ENCODE results near the gene CASS4. TPM values are rescaled to one million over a fixed set of nuclear protein-coding genes. Genes with fewer than 3 reads are reported as not detected.

Gene CASS4
- total RNA-seq, result 1 to 10 TPM in 3 of 4 donors, not detected in 1; 1.1 to 1.4 (median 1.1) TPM

- Histone ChIP-seq H3K36me3 (peaks cover 0 to 11% (median 5%) of the 10 kb centered on the region in 4 donors), H3K27ac (peak within 1 kb of the TSS; percentile 49 to 56 (median 56)), H3K4me1 (peaks cover 0 to 12% (median 0%) of the 10 kb centered on the region in 4 donors), H3K4me3 (peak within 1 kb of the TSS in 2 of 4 donors; percentile 4 to 8), H3K9me3 (no peaks in the 10 kb centered on the region), H3K27me3 (no peaks in the 10 kb centered on the region)
- 56% methylated on average over 4 to 10 of the region's 10 CpGs for WGBS, 2 donors (ENCODE audit: low coverage in 1 of 2)
- DNase-seq, result no peak
- in situ Hi-C loops (cut with MboI; ENCODE audit: low pct_ligation_motif_present in 1 of 4, low pct_unique_long_range_greater_than_20kb in 1 of 4, low sequenced_read_pairs in 3 of 4) (no loop called here), intact Hi-C loops (cut with DNase I; ENCODE audit: low total_unique reads) (no loop called here)
- TF ChIP-seq CTCF (IDR thresholded peaks at IDR 0.05), result no peak
- TF ChIP-seq EP300 (IDR thresholded peaks at IDR 0.05; ENCODE audit: low read depth), result no peak
- peak in 2 of 3 donors; percentile 9 to 47 for TF ChIP-seq POLR2AphosphoS5 (IDR thresholded peaks at IDR 0.05)
- peak; percentile 48 for TF ChIP-seq POLR2A (IDR thresholded peaks at IDR 0.05)
Measured at GRCh38 chr20:56411759-56412472, at the start of gene CASS4. TSS of gene CASS4 (plus strand) at chr20:56412260. CDS start at chr20:56412459, 199 bp downstream.

- no peak for DNase-seq
- Histone ChIP-seq H3K4me3 (no peak overlapping the region), H3K36me3 (peaks cover 0 to 22% (median 7%) of the 10 kb centered on the region in 4 donors), H3K27me3 (no peaks in the 10 kb centered on the region), H3K4me1 (peaks cover 2 to 28% (median 11%) of the 10 kb centered on the region in 4 donors), H3K27ac (no peak overlapping the region), H3K9me3 (no peaks in the 10 kb centered on the region)
- 57 to 67% methylated on average over 1 to 8 of the region's 8 CpGs for WGBS, 2 donors (ENCODE audit: low coverage in 1 of 2)
- intact Hi-C loops (cut with DNase I; ENCODE audit: low total_unique reads) (no loop called here), in situ Hi-C loops (cut with MboI; ENCODE audit: low pct_ligation_motif_present in 1 of 4, low pct_unique_long_range_greater_than_20kb in 1 of 4, low sequenced_read_pairs in 3 of 4) (no loop called here)
- TF ChIP-seq POLR2A (IDR thresholded peaks at IDR 0.05) (no peak), POLR2AphosphoS5 (IDR thresholded peaks at IDR 0.05) (no peak), CTCF (IDR thresholded peaks at IDR 0.05) (no peak), EP300 (IDR thresholded peaks at IDR 0.05; ENCODE audit: low read depth) (no peak)
Measured at GRCh38 chr20:56362833-56363413, 49.1 kb upstream of the CASS4 start.

- WGBS, 2 donors (ENCODE audit: low coverage in 1 of 2), result 93 to 94% methylated on average over 3 to 6 of the region's 6 CpGs
- in situ Hi-C loops (cut with MboI; ENCODE audit: low pct_ligation_motif_present in 1 of 4, low pct_unique_long_range_greater_than_20kb in 1 of 4, low sequenced_read_pairs in 3 of 4) (no loop called here), intact Hi-C loops (cut with DNase I; ENCODE audit: low total_unique reads) (no loop called here)
- Histone ChIP-seq H3K4me1 (peaks cover 2 to 23% (median 11%) of the 10 kb centered on the region in 4 donors), H3K27ac (no peak overlapping the region), H3K4me3 (no peak overlapping the region), H3K9me3 (no peaks in the 10 kb centered on the region), H3K36me3 (peaks cover 0 to 22% (median 7%) of the 10 kb centered on the region in 4 donors), H3K27me3 (no peaks in the 10 kb centered on the region)
- TF ChIP-seq EP300 (IDR thresholded peaks at IDR 0.05; ENCODE audit: low read depth) (no peak), POLR2A (IDR thresholded peaks at IDR 0.05) (no peak), POLR2AphosphoS5 (IDR thresholded peaks at IDR 0.05) (no peak), CTCF (IDR thresholded peaks at IDR 0.05) (no peak)
- no peak for DNase-seq
Measured at GRCh38 chr20:56363491-56363890, 48.6 kb upstream of the CASS4 start.

- Histone ChIP-seq H3K27me3 (no peaks in the 10 kb centered on the region), H3K36me3 (peaks cover 0 to 22% (median 7%) of the 10 kb centered on the region in 4 donors), H3K9me3 (no peaks in the 10 kb centered on the region), H3K27ac (no peak overlapping the region), H3K4me1 (no peaks in the 10 kb centered on the region), H3K4me3 (no peak overlapping the region)
- no peak for DNase-seq
- intact Hi-C loops (cut with DNase I; ENCODE audit: low total_unique reads) (no loop called here), in situ Hi-C loops (cut with MboI; ENCODE audit: low pct_ligation_motif_present in 1 of 4, low pct_unique_long_range_greater_than_20kb in 1 of 4, low sequenced_read_pairs in 3 of 4) (no loop called here)
- no peak for TF ChIP-seq POLR2AphosphoS5 (IDR thresholded peaks at IDR 0.05)
- no peak for TF ChIP-seq EP300 (IDR thresholded peaks at IDR 0.05; ENCODE audit: low read depth)
- no peak for TF ChIP-seq CTCF (IDR thresholded peaks at IDR 0.05)
- TF ChIP-seq POLR2A (IDR thresholded peaks at IDR 0.05), result no peak
- 74 to 77% methylated on average over 5 to 6 of the region's 6 CpGs for WGBS, 2 donors (ENCODE audit: low coverage in 1 of 2)
Measured at GRCh38 chr20:56368351-56369134, 43.5 kb upstream of the CASS4 start.

Data from transverse colon (tissue), 4 donors.